Neural cell (in vitro differentiated cells): ENCODE measurements around the gene MTHFD2. TPM values are rescaled to one million over a fixed set of nuclear protein-coding genes. Genes with fewer than 3 reads are reported as not detected.
"Not testable (repeated sequence)": the region's sequence is repeated elsewhere in the genome, so short reads cannot be mapped to it uniquely, and the experiment has no call there.

Source experiments
- H2AFZ ChIP-seq: fragments of 200-600, 300-800 bp; sonication (generic), shearing (Covaris generic); 2 replicates; pipeline ENCODE4 v1.6.0; 2014; ENCODE audit warnings: low read depth, mild to moderate bottlenecking, antibody characterized with exemption, low read length, moderate library complexity
- H3F3A ChIP-seq: fragments of 200-600 bp; shearing (Covaris generic); 2 replicates; pipeline ENCODE4 v1.6.1; 2016; ENCODE audit warnings: mild to moderate bottlenecking, moderate library complexity, mixed read lengths, antibody characterized with exemption, low read length; ENCODE audit not compliant: insufficient read depth, poor library complexity, severe bottlenecking
- H3K27ac ChIP-seq: fragments of 200-600, 300-800 bp; sonication (generic), shearing (Covaris generic); 2 replicates; pipeline ENCODE4 v1.5.1; 2014; ENCODE audit warnings: mild to moderate bottlenecking, low read length, moderate library complexity
- H3K27me3 ChIP-seq: fragments of 300-800, 200-600 bp; sonication (generic), shearing (Covaris generic); 2 replicates; pipeline ENCODE4 v1.6.0; 2014; ENCODE audit warnings: mild to moderate bottlenecking, low read depth, low read length, moderate library complexity; ENCODE audit not compliant: insufficient read depth
- H3K36me3 ChIP-seq: fragments of 300-800, 200-600 bp; sonication (generic), shearing (Covaris generic); 2 replicates; pipeline ENCODE4 v1.5.1; 2014; ENCODE audit warnings: mild to moderate bottlenecking, antibody characterized with exemption, low read length, moderate library complexity; ENCODE audit not compliant: insufficient read depth
- H3K4me2 ChIP-seq: fragments of 300-800, 200-600 bp; sonication (generic), shearing (Covaris generic); 2 replicates; pipeline ENCODE4 v1.6.0; 2014; ENCODE audit warnings: mild to moderate bottlenecking, low read length
- H3K4me3 ChIP-seq: fragments of 300-800, 200-600 bp; sonication (generic), shearing (Covaris generic); 2 replicates; pipeline ENCODE4 v1.5.1; 2014; ENCODE audit warnings: mild to moderate bottlenecking, low read length, moderate library complexity
- H3K79me2 ChIP-seq: fragments of 200-600 bp; shearing (Covaris generic); replicated peaks from 2 replicates; pipeline ENCODE4 v1.6.0; 2014; ENCODE audit warnings: mild to moderate bottlenecking, low read length, moderate library complexity; ENCODE audit not compliant: insufficient read depth
- H3K9ac ChIP-seq: fragments of 300-800, 200-600 bp; sonication (generic), shearing (Covaris generic); 2 replicates; pipeline ENCODE4 v1.6.1; 2016; ENCODE audit warnings: mild to moderate bottlenecking, low read length, mixed read lengths
- H3K9me2 ChIP-seq: fragments of 200-600 bp; shearing (Covaris generic); 2 replicates; pipeline ENCODE4 v1.6.1; 2016; ENCODE audit warnings: mild to moderate bottlenecking, low read length, mixed read lengths; ENCODE audit not compliant: insufficient read depth
- H3K9me3 ChIP-seq: fragments of 200-600, 300-800 bp; sonication (generic), shearing (Covaris generic); 2 replicates; pipeline ENCODE4 v1.6.1; 2016; ENCODE audit warnings: mild to moderate bottlenecking, mixed run types, low read length, moderate library complexity, mixed read lengths
- H4K20me1 ChIP-seq: fragments of 200-600 bp; shearing (Covaris generic); 2 replicates; pipeline ENCODE4 v1.6.1; 2016; ENCODE audit warnings: mild to moderate bottlenecking, mixed run types; ENCODE audit not compliant: insufficient read depth
- CTCF ChIP-seq: fragments of 450-650 bp; IDR thresholded peaks from 2 replicates; pipeline ENCODE4 v1.5.1; 2014; ENCODE audit warnings: antibody characterized with exemption, mild to moderate bottlenecking, moderate library complexity; ENCODE audit not compliant: poor library complexity, severe bottlenecking
- EP300 ChIP-seq: fragments of 450-650 bp; conservative IDR thresholded peaks from 2 replicates; pipeline ENCODE4 v1.6.1; 2014; ENCODE audit warnings: antibody characterized with exemption, mild to moderate bottlenecking, moderate library complexity; ENCODE audit not compliant: poor library complexity, severe bottlenecking
- EZH2 ChIP-seq: fragments of 200-600, 300-800 bp; shearing (Covaris generic), sonication (generic); IDR thresholded peaks from 2 replicates; pipeline ENCODE4 v1.6.1; 2014; ENCODE audit warnings: antibody characterized with exemption, low read length, borderline replicate concordance, mild to moderate bottlenecking; ENCODE audit not compliant: insufficient read depth, poor library complexity, severe bottlenecking
- MXI1 ChIP-seq: fragments of 450-650 bp; conservative IDR thresholded peaks from 2 replicates; pipeline ENCODE4 v1.6.1; 2014; ENCODE audit warnings: antibody characterized with exemption, mild to moderate bottlenecking; ENCODE audit not compliant: poor library complexity, severe bottlenecking
- POLR2AphosphoS5 ChIP-seq: IDR thresholded peaks from 2 replicates; pipeline ENCODE4 v1.6.1; 2012
- RAD21 ChIP-seq: fragments of 450-650 bp; conservative IDR thresholded peaks from 2 replicates; pipeline ENCODE4 v1.6.1; 2014; ENCODE audit warnings: antibody characterized with exemption, mild to moderate bottlenecking, moderate library complexity
- REST ChIP-seq: IDR thresholded peaks from 2 replicates; pipeline ENCODE4 v1.6.1; 2012; ENCODE audit warnings: borderline replicate concordance
- SMC3 ChIP-seq: fragments of 450-650 bp; conservative IDR thresholded peaks from 2 replicates; pipeline ENCODE4 v1.6.1; 2014; ENCODE audit warnings: antibody characterized with exemption, mild to moderate bottlenecking, moderate library complexity; ENCODE audit not compliant: poor library complexity
- TAF1 ChIP-seq: IDR thresholded peaks from 2 replicates; pipeline ENCODE4 v1.6.1; 2012; ENCODE audit warnings: low read depth
- polyA plus RNA-seq: library from polyadenylated mRNA; depleted of rRNA; stranded (reverse); fragments of >200 nt; gene quantifications from 2 replicates; pipeline ENCODE4 v1.2.3, GENCODE V29; 2014

MTHFD2 gene
- polyA plus RNA-seq, 1 donor from 2014 or later: 26.3 TPM

GRCh38 chr2:74212702-74213410 lies 14.4 kb downstream of the MTHFD2 start:
- Histone ChIP-seq H3K4me3 (no peak overlapping the region), H3K27ac (no peak overlapping the region), H3F3A (no peaks in the 10 kb centered on the region), H3K9me3 (no peaks in the 10 kb centered on the region), H3K79me2 (no peaks in the 10 kb centered on the region), H3K9me2 (no peaks in the 10 kb centered on the region), H3K9ac (no peak overlapping the region), H3K27me3 (no peaks in the 10 kb centered on the region), H2AFZ (no peak overlapping the region), H3K36me3 (no peaks in the 10 kb centered on the region), H3K4me2 (no peak overlapping the region), H4K20me1 (no peaks in the 10 kb centered on the region)
- TF ChIP-seq SMC3: no peak
- TF ChIP-seq EP300: no peak
- no peak for TF ChIP-seq RAD21
- TF ChIP-seq REST: no peak
- TF ChIP-seq CTCF: no peak
- TF ChIP-seq POLR2AphosphoS5: no peak
- TF ChIP-seq MXI1: no peak
- TF ChIP-seq TAF1: no peak
- TF ChIP-seq EZH2: no peak

- not testable (repeated sequence) for H3K9ac ChIP-seq, H4K20me1 ChIP-seq, H3K79me2 ChIP-seq, H3K27ac ChIP-seq, H3K9me3 ChIP-seq, H3K4me2 ChIP-seq, H3F3A ChIP-seq, H3K4me3 ChIP-seq, H3K9me2 ChIP-seq, H3K27me3 ChIP-seq, H2AFZ ChIP-seq, H3K36me3 ChIP-seq
These were observed 17.4 kb downstream of the MTHFD2 start for GRCh38 chr2:74215771-74216170.

- TF ChIP-seq CTCF: no peak
- no peak for TF ChIP-seq MXI1
- TF ChIP-seq POLR2AphosphoS5: no peak
- no peak for TF ChIP-seq TAF1
- no peak for TF ChIP-seq REST
- H4K20me1 ChIP-seq: no peaks in the 10 kb centered on the region
- H3F3A ChIP-seq: no peaks in the 10 kb centered on the region
- no peak overlapping the region for H3K9ac ChIP-seq
- H3K9me3 ChIP-seq: no peaks in the 10 kb centered on the region
- H3K4me3 ChIP-seq: no peak overlapping the region
- H3K4me2 ChIP-seq: no peak overlapping the region
- no peaks in the 10 kb centered on the region for H3K27me3 ChIP-seq
- H3K36me3 ChIP-seq: no peaks in the 10 kb centered on the region
- H3K27ac ChIP-seq: no peak overlapping the region
- no peaks in the 10 kb centered on the region for H3K9me2 ChIP-seq
- no peaks in the 10 kb centered on the region for H3K79me2 ChIP-seq
- no peak overlapping the region for H2AFZ ChIP-seq
These were observed 18.2 kb downstream of the MTHFD2 start for GRCh38 chr2:74216642-74217041.
